Measurements from ENCODE around the gene COPS9. TPM values are rescaled to one million over a fixed set of nuclear protein-coding genes. Genes with fewer than 3 reads are reported as not detected.

The COPS9 gene
- total RNA-seq, 1 donor = 70.2 TPM

DNA sequence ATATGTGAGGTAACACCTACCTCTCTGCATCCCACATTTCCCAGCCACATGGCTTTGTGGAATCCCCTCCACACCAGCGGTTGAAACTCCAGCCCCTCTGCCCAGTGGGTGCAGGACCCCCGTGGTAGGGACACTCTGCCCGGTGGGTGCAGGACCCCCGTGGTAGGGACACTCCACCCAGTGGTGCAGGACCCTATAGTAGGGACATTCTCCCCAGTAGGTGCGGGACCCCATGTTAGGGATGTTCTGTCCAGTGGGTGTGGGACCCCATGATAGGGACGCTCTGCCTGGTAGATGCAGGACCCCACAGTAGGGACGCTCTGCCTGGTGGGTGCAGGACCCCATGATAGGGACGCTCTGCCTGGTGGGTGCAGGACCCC lies 11.5 kb downstream of the COPS9 start:
- TF ChIP-seq CTCF (IDR thresholded peaks at IDR 0.05; ENCODE audit: extremely low read depth, low read depth, low read length) = no peak
- H4K20me1 ChIP-seq (ENCODE audit: insufficient read depth, low read length) = no peaks in the 10 kb centered on the region
- H3K27ac ChIP-seq (ENCODE audit: low read depth, low read length) = no peak overlapping the region
- no peaks in the 10 kb centered on the region for H3K79me2 ChIP-seq (ENCODE audit: insufficient read depth, low read length)
- no peaks in the 10 kb centered on the region for H3K4me1 ChIP-seq (ENCODE audit: insufficient read depth, low read length)
- no peak overlapping the region for H3K4me3 ChIP-seq (ENCODE audit: insufficient read depth, low read length)
- DNase-seq (ENCODE audit: insufficient read length, low spot score, missing footprints) = no peak
- no peak overlapping the region for H2AFZ ChIP-seq (ENCODE audit: low read length)
- H3K36me3 ChIP-seq (ENCODE audit: insufficient read depth, low read length) = peaks cover 9% of the 10 kb centered on the region
- H3K9me3 ChIP-seq (ENCODE audit: low read depth, low read length) = no peaks in the 10 kb centered on the region
- no peaks in the 10 kb centered on the region for H3K27me3 ChIP-seq (ENCODE audit: insufficient read depth, low read length)
- no peak overlapping the region for H3K4me2 ChIP-seq (ENCODE audit: insufficient read depth, low read length)

- DNase-seq (ENCODE audit: insufficient read length, low spot score, missing footprints) = peak; percentile 70
- Histone ChIP-seq H2AFZ (ENCODE audit: low read length) (no peak overlapping the region), H3K36me3 (ENCODE audit: insufficient read depth, low read length) (peaks cover 5% of the 10 kb centered on the region)
These were observed 12.1 kb downstream of the COPS9 start for GRCh38 chr2:240123821-240124650.

DNA sequence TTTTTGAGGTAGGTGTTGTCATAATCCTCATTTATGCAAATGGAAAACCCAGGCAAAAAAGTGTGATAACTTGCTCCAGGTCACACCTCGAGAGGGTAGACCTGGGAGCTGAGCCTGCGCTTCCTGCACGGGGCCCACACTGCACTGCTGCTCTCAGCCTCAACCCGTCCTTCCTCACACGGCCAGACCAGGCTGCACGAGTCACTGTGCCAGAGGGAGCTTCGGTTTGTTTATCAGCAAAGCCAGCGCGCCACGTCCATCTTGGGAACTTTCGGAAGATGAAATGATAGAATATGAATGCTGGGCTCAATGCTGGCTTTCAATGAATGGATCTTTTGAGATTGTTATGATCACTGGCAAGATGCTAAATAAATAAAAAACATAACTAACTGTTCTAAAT lies 14.4 kb downstream of the COPS9 start:
- Histone ChIP-seq H3K4me1 (ENCODE audit: insufficient read depth, low read length) (no peaks in the 10 kb centered on the region), H3K79me2 (ENCODE audit: insufficient read depth, low read length) (no peaks in the 10 kb centered on the region), H3K27me3 (ENCODE audit: insufficient read depth, low read length) (no peaks in the 10 kb centered on the region), H2AFZ (ENCODE audit: low read length) (no peak overlapping the region), H3K4me2 (ENCODE audit: insufficient read depth, low read length) (no peak overlapping the region), H3K9me3 (ENCODE audit: low read depth, low read length) (no peaks in the 10 kb centered on the region), H4K20me1 (ENCODE audit: insufficient read depth, low read length) (no peaks in the 10 kb centered on the region), H3K27ac (ENCODE audit: low read depth, low read length) (no peak overlapping the region), H3K4me3 (ENCODE audit: insufficient read depth, low read length) (no peak overlapping the region), H3K36me3 (ENCODE audit: insufficient read depth, low read length) (no peaks in the 10 kb centered on the region)
- DNase-seq (ENCODE audit: insufficient read length, low spot score, missing footprints) = no peak
- TF ChIP-seq CTCF (IDR thresholded peaks at IDR 0.05; ENCODE audit: extremely low read depth, low read depth, low read length) = no peak

More at GRCh38 chr2:240123821-240124650, 12.1 kb downstream of the COPS9 start:
- no peak for TF ChIP-seq CTCF (IDR thresholded peaks at IDR 0.05; ENCODE audit: extremely low read depth, low read depth, low read length)
- Histone ChIP-seq H3K4me1 (ENCODE audit: insufficient read depth, low read length) (no peaks in the 10 kb centered on the region), H3K79me2 (ENCODE audit: insufficient read depth, low read length) (no peaks in the 10 kb centered on the region), H3K4me2 (ENCODE audit: insufficient read depth, low read length) (no peak overlapping the region), H3K4me3 (ENCODE audit: insufficient read depth, low read length) (no peak overlapping the region), H3K27me3 (ENCODE audit: insufficient read depth, low read length) (no peaks in the 10 kb centered on the region), H4K20me1 (ENCODE audit: insufficient read depth, low read length) (no peaks in the 10 kb centered on the region), H3K27ac (ENCODE audit: low read depth, low read length) (no peak overlapping the region), H3K9me3 (ENCODE audit: low read depth, low read length) (no peaks in the 10 kb centered on the region)

- Histone ChIP-seq H3K4me1 (ENCODE audit: insufficient read depth, low read length) (no peaks in the 10 kb centered on the region), H3K4me3 (ENCODE audit: insufficient read depth, low read length) (no peak overlapping the region), H3K9me3 (ENCODE audit: low read depth, low read length) (no peaks in the 10 kb centered on the region), H4K20me1 (ENCODE audit: insufficient read depth, low read length) (no peaks in the 10 kb centered on the region), H3K79me2 (ENCODE audit: insufficient read depth, low read length) (no peaks in the 10 kb centered on the region), H2AFZ (ENCODE audit: low read length) (no peak overlapping the region), H3K27ac (ENCODE audit: low read depth, low read length) (no peak overlapping the region), H3K4me2 (ENCODE audit: insufficient read depth, low read length) (no peak overlapping the region), H3K36me3 (ENCODE audit: insufficient read depth, low read length) (no peaks in the 10 kb centered on the region), H3K27me3 (ENCODE audit: insufficient read depth, low read length) (no peaks in the 10 kb centered on the region)
- no peak for DNase-seq (ENCODE audit: insufficient read length, low spot score, missing footprints)
- TF ChIP-seq CTCF (IDR thresholded peaks at IDR 0.05; ENCODE audit: extremely low read depth, low read depth, low read length) = no peak
These were observed 14.9 kb downstream of the COPS9 start for GRCh38 chr2:240121190-240121589.

Measured in osteoblast (primary cell).